GM18520 (cell line): ENCODE data around the gene ZNF184.

Source experiments
- ATAC-seq: cut with Tn5 transposase; IDR thresholded peaks from one replicate; pipeline ENCODE4 v1.9.1; 2021; ENCODE audit not compliant: unreplicated experiment

Gene ZNF184

GRCh38 chr6:27479319-27480182 lies 6.6 kb upstream of the ZNF184 start:
- peak; percentile 55 for ATAC-seq

GRCh38 chr6:27478706-27479318 lies 5.9 kb upstream of the ZNF184 start:
- ATAC-seq, result peak; percentile 46

GRCh38 chr6:27478141-27478705 lies 5.3 kb upstream of the ZNF184 start:
- ATAC-seq, result no peak

GRCh38 chr6:27477318-27478013 lies 4.6 kb upstream of the ZNF184 start:
- no peak for ATAC-seq

- ATAC-seq, result no peak
Measured at GRCh38 chr6:27476090-27476489, 3.2 kb upstream of the ZNF184 start.

GRCh38 chr6:27474672-27475071 lies 1.8 kb upstream of the ZNF184 start:
- no peak for ATAC-seq

GRCh38 chr6:27474172-27474465 lies 1.2 kb upstream of the ZNF184 start:
- no peak for ATAC-seq

- peak; percentile 24 for ATAC-seq
Measured at GRCh38 chr6:27472182-27472616, 706 bp downstream of the ZNF184 start.

GRCh38 chr6:27471365-27472115 lies 1.4 kb downstream of the ZNF184 start:
- no peak for ATAC-seq

GRCh38 chr6:27470023-27470422 lies 2.9 kb downstream of the ZNF184 start:
- no peak for ATAC-seq

- no peak for ATAC-seq
Measured at GRCh38 chr6:27468334-27468733, 4.6 kb downstream of the ZNF184 start.

- no peak for ATAC-seq
Measured at GRCh38 chr6:27452496-27452897, 20.4 kb downstream of the ZNF184 start.

GRCh38 chr6:27451660-27452390 lies 21.1 kb downstream of the ZNF184 start:
- no peak for ATAC-seq

- ATAC-seq, result no peak
Measured at GRCh38 chr6:27448456-27448855, 24.4 kb downstream of the ZNF184 start.

GRCh38 chr6:27442932-27443331 lies 30.0 kb downstream of the ZNF184 start:
- ATAC-seq, result no peak

- no peak for ATAC-seq
Measured at GRCh38 chr6:27441001-27441400, 31.9 kb downstream of the ZNF184 start.

GRCh38 chr6:27439371-27439770 lies 33.5 kb downstream of the ZNF184 start:
- no peak for ATAC-seq

- ATAC-seq, result no peak
Measured at GRCh38 chr6:27433714-27434113, 39.2 kb downstream of the ZNF184 start.

- ATAC-seq, result no peak
Measured at GRCh38 chr6:27428966-27429365, 43.9 kb downstream of the ZNF184 start.

GRCh38 chr6:27428502-27428901 lies 44.4 kb downstream of the ZNF184 start:
- ATAC-seq, result no peak
